ENCODE results near the gene ZXDA.
"Not testable (repeated sequence)": the region's sequence is repeated elsewhere in the genome, so short reads cannot be mapped to it uniquely, and the experiment has no call there.

ZXDA gene

GRCh38 chrX:57910287-57910912, at the start of gene ZXDA:
Gene ZXDA (minus strand): TSS chrX:57910458. CDS start chrX:57910420, 38 bp downstream.
- DNase-seq: not testable (repeated sequence)

GRCh38 chrX:57952320-57952678, 42.0 kb upstream of the ZXDA start:
- DNase-seq: no peak

GRCh38 chrX:57951666-57952319, 41.5 kb upstream of the ZXDA start:
- peak; percentile 39 for DNase-seq

- DNase-seq: no peak
Observed at GRCh38 chrX:57933321-57933720, 23.1 kb upstream of the ZXDA start.

GRCh38 chrX:57932266-57932665, 22.0 kb upstream of the ZXDA start:
- no peak for DNase-seq

GRCh38 chrX:57930051-57930450, 19.8 kb upstream of the ZXDA start:
- DNase-seq: no peak

GRCh38 chrX:57929373-57929772, 19.1 kb upstream of the ZXDA start:
- DNase-seq: no peak

GRCh38 chrX:57925806-57926205, 15.5 kb upstream of the ZXDA start:
- no peak for DNase-seq

GRCh38 chrX:57918750-57919436, 8.6 kb upstream of the ZXDA start:
- DNase-seq: no peak

- DNase-seq: no peak
Observed at GRCh38 chrX:57915680-57916079, 5.4 kb upstream of the ZXDA start.

- DNase-seq: peak; percentile 23
Observed at GRCh38 chrX:57909595-57910286, 517 bp downstream of the ZXDA start.

- DNase-seq: not testable (repeated sequence)
Observed at GRCh38 chrX:57908972-57909594, 1.2 kb downstream of the ZXDA start.

GRCh38 chrX:57906790-57907189, 3.5 kb downstream of the ZXDA start:
- DNase-seq: no peak

- DNase-seq: no peak
Observed at GRCh38 chrX:57905141-57905540, 5.1 kb downstream of the ZXDA start.

GRCh38 chrX:57904176-57904880, 5.9 kb downstream of the ZXDA start:
- DNase-seq: no peak

- no peak for DNase-seq
Observed at GRCh38 chrX:57902633-57903032, 7.6 kb downstream of the ZXDA start.

- no peak for DNase-seq
Observed at GRCh38 chrX:57901466-57901865, 8.8 kb downstream of the ZXDA start.

- no peak for DNase-seq
Observed at GRCh38 chrX:57900975-57901374, 9.3 kb downstream of the ZXDA start.

- DNase-seq: no peak
Observed at GRCh38 chrX:57899906-57900305, 10.4 kb downstream of the ZXDA start.

- no peak for DNase-seq
Observed at GRCh38 chrX:57899064-57899463, 11.2 kb downstream of the ZXDA start.

GRCh38 chrX:57871463-57871862, 38.8 kb downstream of the ZXDA start:
- DNase-seq: no peak

All from CD4-positive, alpha-beta T cell treated with Interferon gamma for 1 hour (primary cell).